ENCODE results near the gene NRXN3.

The NRXN3 gene

GRCh38 chr14:79080040-79080439 lies 909.9 kb downstream of the NRXN3 start:
- TF ChIP-seq CTCF (IDR thresholded peaks at IDR 0.05; ENCODE audit: insufficient read depth, low read length, missing control alignments), result no peak

GRCh38 chr14:79082883-79083282 lies 912.7 kb downstream of the NRXN3 start:
- TF ChIP-seq CTCF (IDR thresholded peaks at IDR 0.05; ENCODE audit: insufficient read depth, low read length, missing control alignments), result no peak
- ChIA-PET POLR2A (no interaction called here), CTCF (no interaction called here)
- DNase-seq (ENCODE audit: low read depth, low spot score), result no peak
- no peak overlapping the region for H3K4me3 ChIP-seq (ENCODE audit: low read depth, low read length)

More at GRCh38 chr14:79080040-79080439, 909.9 kb downstream of the NRXN3 start:
- CTCF ChIA-PET, result no interaction called here
- no peak for DNase-seq (ENCODE audit: low read depth, low spot score)
- POLR2A ChIA-PET, result no interaction called here
- H3K4me3 ChIP-seq (ENCODE audit: low read depth, low read length), result no peak overlapping the region

- ChIA-PET POLR2A (no interaction called here), CTCF (no interaction called here)
- DNase-seq (ENCODE audit: low read depth, low spot score), result no peak
- TF ChIP-seq CTCF (IDR thresholded peaks at IDR 0.05; ENCODE audit: insufficient read depth, low read length, missing control alignments), result no peak
- no peak overlapping the region for H3K4me3 ChIP-seq (ENCODE audit: low read depth, low read length)
Measured at GRCh38 chr14:79083356-79083755, 913.2 kb downstream of the NRXN3 start.

GRCh38 chr14:79084861-79085260 lies 914.7 kb downstream of the NRXN3 start:
- CTCF ChIA-PET, result no interaction called here
- POLR2A ChIA-PET, result no interaction called here
- no peak for DNase-seq (ENCODE audit: low read depth, low spot score)
- TF ChIP-seq CTCF (IDR thresholded peaks at IDR 0.05; ENCODE audit: insufficient read depth, low read length, missing control alignments), result no peak
- no peak overlapping the region for H3K4me3 ChIP-seq (ENCODE audit: low read depth, low read length)

- H3K4me3 ChIP-seq (ENCODE audit: low read depth, low read length), result no peak overlapping the region
- no peak for DNase-seq (ENCODE audit: low read depth, low spot score)
- no peak for TF ChIP-seq CTCF (IDR thresholded peaks at IDR 0.05; ENCODE audit: insufficient read depth, low read length, missing control alignments)
- ChIA-PET CTCF (interaction anchor here (0.6 kb wide), 1 partner anchor 22 kb away, joined by 3 read pairs; no protein-coding TSS in a partner anchor), POLR2A (no interaction called here)
Measured at GRCh38 chr14:79089576-79089975, 919.4 kb downstream of the NRXN3 start.

GRCh38 chr14:79090641-79091180 lies 920.5 kb downstream of the NRXN3 start:
- DNase-seq (ENCODE audit: low read depth, low spot score), result no peak
- CTCF ChIA-PET, result no interaction called here

More at GRCh38 chr14:79090641-79091180, 920.5 kb downstream of the NRXN3 start:
- POLR2A ChIA-PET, result no interaction called here
- H3K4me3 ChIP-seq (ENCODE audit: low read depth, low read length), result no peak overlapping the region
- TF ChIP-seq CTCF (IDR thresholded peaks at IDR 0.05; ENCODE audit: insufficient read depth, low read length, missing control alignments), result no peak
